Aorta (tissue), 5 donors: ENCODE results near the gene PARD6A. TPM values are rescaled to one million over a fixed set of nuclear protein-coding genes. Genes with fewer than 3 reads are reported as not detected.
"Not testable (repeated sequence)": the region's sequence is repeated elsewhere in the genome, so short reads cannot be mapped to it uniquely, and the experiment has no call there.

Experiments used
- ATAC-seq: fragments of 200-7000 bp; cut with Tn5 transposase; one replicate; pipeline ENCODE4 v1.9.1; 2022; ENCODE audit warnings: moderate library complexity; ENCODE audit not compliant: low FRiP score
- DNase-seq, 2 donors: peaks; one replicate each; pipeline ENCODE4 v3.0.0-alpha.2; 2020
- H3K27ac ChIP-seq, 2 donors: one replicate each; pipeline ENCODE4 v1.5.1; 2013; ENCODE audit warnings: low read length in 2 of 2, mild to moderate bottlenecking in 2 of 2, moderate library complexity in 2 of 2, control low read depth in 1 of 2, inconsistent platforms in 1 of 2, low read depth in 1 of 2
- H3K27me3 ChIP-seq, 2 donors: one replicate each; pipeline ENCODE4 v1.6.1; 2013; ENCODE audit warnings: control low read depth in 1 of 2, low read length in 1 of 2, mild to moderate bottlenecking in 1 of 2, moderate library complexity in 1 of 2; ENCODE audit not compliant: insufficient read depth in 2 of 2, control insufficient read depth in 1 of 2
- H3K36me3 ChIP-seq, 2 donors: one replicate each; pipeline ENCODE4 v1.6.1; 2013; ENCODE audit warnings: control low read depth in 1 of 2, low read length in 1 of 2, mild to moderate bottlenecking in 1 of 2; ENCODE audit not compliant: insufficient read depth in 2 of 2, control insufficient read depth in 1 of 2
- H3K4me1 ChIP-seq, 2 donors: one replicate each; pipeline ENCODE4 v1.6.1; 2013; ENCODE audit warnings: low read length in 2 of 2, control low read depth in 1 of 2, mild to moderate bottlenecking in 1 of 2, moderate library complexity in 1 of 2; ENCODE audit not compliant: insufficient read depth in 2 of 2, control insufficient read depth in 1 of 2
- H3K4me3 ChIP-seq, 2 donors: one replicate each; pipeline ENCODE4 v1.5.1; 2013; ENCODE audit warnings: low read length in 2 of 2, control low read depth in 1 of 2, mild to moderate bottlenecking in 1 of 2
- H3K9me3 ChIP-seq: one replicate; pipeline ENCODE4 v1.6.1; 2013; ENCODE audit warnings: mild to moderate bottlenecking, low read length; ENCODE audit not compliant: control insufficient read depth
- WGBS, 2 donors: extraction: QIAGEN DNeasy Blood & Tissue Kit; methylation state at CpG; one replicate each; pipeline ENCODE4 v1.1.7; 2013; 5-methylcytosine and 5-hydroxymethylcytosine counted together
- intact Hi-C, 2 donors: fragments of 100-400 bp; cut with DNase I; formaldehyde crosslinking; loops; one replicate each; pipeline versions ENCODE4 v1.14.2 to v1.15.0; 2022
- polyA plus RNA-seq, 2 donors: library from polyadenylated mRNA; stranded (reverse); fragments of 200-250 nt; gene quantifications; one replicate each; pipeline ENCODE4 v1.2.3, GENCODE V29; 2013
- total RNA-seq, 2 donors: library from RNA; stranded (reverse); fragmentation: NEBNext Ultra II Directional; extraction: Animal tissue kit (Norgen Biotek cat#: 25700); gene quantifications; one replicate each; pipeline ENCODE4 v1.2.1, GENCODE V29; 2021
- donor health status: healthy with polysubstance abuse.
- donor health status: Bipolar disorder and iron deficiency.
- donor health status: DM: no; HTN: no; CAD: no.
- donor health status: DM: no; HTN: no; CAD: no.
- donor health status: DM: yes; HTN: yes; CAD: no.

PARD6A gene
- total and polyA plus RNA-seq, 4 donors = 3.9 to 7.8 (median 5.6) TPM

DNA sequence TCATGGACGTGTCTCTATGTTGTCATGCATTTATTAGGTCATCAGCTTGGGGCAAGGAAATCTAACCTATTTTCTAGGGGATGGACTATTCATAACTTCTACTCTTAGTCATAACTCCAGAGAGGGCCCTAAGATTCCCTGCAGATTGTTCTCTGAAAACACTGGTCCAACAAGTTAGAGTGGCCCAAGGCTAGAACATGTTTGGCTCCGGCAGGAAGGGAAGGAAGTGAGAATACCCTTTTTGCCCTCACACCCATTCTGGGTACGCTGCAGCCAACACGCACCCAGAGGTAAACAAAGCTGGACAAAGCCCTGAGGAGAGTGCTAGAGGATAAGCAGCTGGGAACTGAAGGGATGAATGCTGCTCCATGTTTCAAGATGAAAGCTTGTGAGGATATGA, 15.8 kb downstream of the PARD6A start:
- Histone ChIP-seq H3K36me3 (no peaks in the 10 kb centered on the region), H3K4me3 (no peak overlapping the region), H3K9me3 (no peaks in the 10 kb centered on the region), H3K27ac (no peak overlapping the region), H3K4me1 (no peaks in the 10 kb centered on the region), H3K27me3 (no peaks in the 10 kb centered on the region)
- ATAC-seq (no peak), DNase-seq (no peak)
- intact Hi-C loops = no loop called here
- 92% methylated on average over 4 of the region's 4 CpGs for WGBS, 2 donors

DNA sequence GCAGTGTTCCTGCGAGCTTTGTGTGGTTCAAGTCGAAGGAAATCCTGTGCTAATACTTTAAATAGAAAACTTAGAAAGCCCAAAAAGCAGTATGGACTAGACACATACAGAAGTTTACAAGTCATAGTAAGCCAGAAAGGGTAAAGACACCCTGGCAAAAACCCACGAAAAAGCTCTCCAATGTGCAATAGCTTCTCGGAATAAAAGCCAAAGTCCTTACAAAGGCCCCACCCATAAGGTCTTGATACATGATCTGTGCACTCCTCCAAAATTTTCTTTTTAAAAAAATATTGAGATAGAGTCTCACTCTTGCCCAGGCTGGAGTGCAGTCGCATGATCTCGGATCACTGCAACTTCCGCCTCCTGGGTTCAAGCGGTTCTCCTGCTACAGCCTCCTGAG, 16.2 kb downstream of the PARD6A start:
- Histone ChIP-seq H3K4me1 (no peaks in the 10 kb centered on the region), H3K4me3 (no peak overlapping the region), H3K27ac (no peak overlapping the region), H3K27me3 (no peaks in the 10 kb centered on the region), H3K9me3 (no peaks in the 10 kb centered on the region), H3K36me3 (no peaks in the 10 kb centered on the region)
- WGBS, 2 donors = 81 to 84% methylated on average over 8 of the region's 8 CpGs
- DNase-seq = no peak
- intact Hi-C loops = no loop called here
- no peak for ATAC-seq

DNA sequence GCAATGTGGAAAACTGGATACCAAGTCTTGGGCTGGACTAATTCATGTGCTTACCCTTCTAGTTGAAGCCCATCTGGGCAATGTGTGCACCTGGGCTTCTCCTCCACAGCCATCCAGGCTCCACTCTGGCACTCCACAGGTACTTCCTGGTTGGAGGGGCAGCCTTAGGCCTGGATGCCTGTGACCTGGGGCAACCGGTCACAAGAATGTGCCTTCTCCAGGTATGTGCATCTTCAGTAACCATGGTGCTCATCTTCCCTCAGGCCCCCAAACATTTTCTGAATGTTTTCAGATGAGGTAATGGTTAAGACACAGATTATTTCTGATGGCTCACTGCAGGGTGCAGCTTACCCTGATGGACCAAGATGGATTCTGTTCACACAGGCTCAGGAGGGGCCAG, 17.0 kb downstream of the PARD6A start:
- Histone ChIP-seq H3K4me1 (no peaks in the 10 kb centered on the region), H3K4me3 (no peak overlapping the region), H3K27me3 (no peaks in the 10 kb centered on the region), H3K9me3 (no peaks in the 10 kb centered on the region), H3K27ac (no peak overlapping the region), H3K36me3 (peaks cover 0 to under 1% of the 10 kb centered on the region in 2 donors)
- intact Hi-C loops = no loop called here
- DNase-seq (no peak), ATAC-seq (no peak)
- 97 to 100% methylated on average over 1 of the region's 1 CpG for whole genome bisulfite sequencing, 2 donors

GRCh38 chr16:67678354-67679023, 17.7 kb downstream of the PARD6A start:
- intact Hi-C loops = no loop called here
- Histone ChIP-seq H3K9me3 (no peaks in the 10 kb centered on the region), H3K27me3 (no peaks in the 10 kb centered on the region), H3K4me1 (no peaks in the 10 kb centered on the region), H3K27ac (no peak overlapping the region), H3K36me3 (peaks cover under 1 to 1% of the 10 kb centered on the region in 2 donors), H3K4me3 (no peak overlapping the region)
- ATAC-seq (no peak), DNase-seq (no peak)
- 89 to 90% methylated on average over 12 of the region's 12 CpGs for WGBS, 2 donors

GRCh38 chr16:67679935-67680897, 19.5 kb downstream of the PARD6A start:
- Histone ChIP-seq H3K27me3 (no peaks in the 10 kb centered on the region), H3K9me3 (no peaks in the 10 kb centered on the region), H3K4me3 (no peak overlapping the region), H3K36me3 (peaks cover 2 to 6% of the 10 kb centered on the region in 2 donors), H3K4me1 (no peaks in the 10 kb centered on the region), H3K27ac (no peak overlapping the region)
- 92% methylated on average over 10 of the region's 10 CpGs for WGBS, 2 donors
- intact Hi-C loops = no loop called here
- ATAC-seq (no peak), DNase-seq (no peak)

- no peaks in the 10 kb centered on the region for H3K27me3 ChIP-seq
- DNase-seq = no peak
- intact Hi-C loops = no loop called here
- 93 to 96% methylated on average over 4 of the region's 4 CpGs for WGBS, 2 donors
- H3K36me3 ChIP-seq = peaks cover 2 to 6% of the 10 kb centered on the region in 2 donors
- ATAC-seq = no peak
- no peaks in the 10 kb centered on the region for H3K4me1 ChIP-seq
- H3K4me3 ChIP-seq = no peak overlapping the region
- H3K27ac ChIP-seq = no peak overlapping the region
- H3K9me3 ChIP-seq = no peaks in the 10 kb centered on the region
Observed at GRCh38 chr16:67683767-67684166, 23.0 kb downstream of the PARD6A start.

GRCh38 chr16:67685388-67686112, 24.8 kb downstream of the PARD6A start:
- no peaks in the 10 kb centered on the region for H3K27me3 ChIP-seq
- H3K4me3 ChIP-seq = no peak overlapping the region
- DNase-seq (no peak), ATAC-seq (peak; percentile 15)
- no peak overlapping the region for H3K27ac ChIP-seq
- H3K9me3 ChIP-seq = no peaks in the 10 kb centered on the region
- 87% methylated on average over 17 of the region's 17 CpGs for WGBS, 2 donors
- intact Hi-C loops = no loop called here
- H3K4me1 ChIP-seq = no peaks in the 10 kb centered on the region
- H3K36me3 ChIP-seq = peaks cover 2 to 6% of the 10 kb centered on the region in 2 donors

DNA sequence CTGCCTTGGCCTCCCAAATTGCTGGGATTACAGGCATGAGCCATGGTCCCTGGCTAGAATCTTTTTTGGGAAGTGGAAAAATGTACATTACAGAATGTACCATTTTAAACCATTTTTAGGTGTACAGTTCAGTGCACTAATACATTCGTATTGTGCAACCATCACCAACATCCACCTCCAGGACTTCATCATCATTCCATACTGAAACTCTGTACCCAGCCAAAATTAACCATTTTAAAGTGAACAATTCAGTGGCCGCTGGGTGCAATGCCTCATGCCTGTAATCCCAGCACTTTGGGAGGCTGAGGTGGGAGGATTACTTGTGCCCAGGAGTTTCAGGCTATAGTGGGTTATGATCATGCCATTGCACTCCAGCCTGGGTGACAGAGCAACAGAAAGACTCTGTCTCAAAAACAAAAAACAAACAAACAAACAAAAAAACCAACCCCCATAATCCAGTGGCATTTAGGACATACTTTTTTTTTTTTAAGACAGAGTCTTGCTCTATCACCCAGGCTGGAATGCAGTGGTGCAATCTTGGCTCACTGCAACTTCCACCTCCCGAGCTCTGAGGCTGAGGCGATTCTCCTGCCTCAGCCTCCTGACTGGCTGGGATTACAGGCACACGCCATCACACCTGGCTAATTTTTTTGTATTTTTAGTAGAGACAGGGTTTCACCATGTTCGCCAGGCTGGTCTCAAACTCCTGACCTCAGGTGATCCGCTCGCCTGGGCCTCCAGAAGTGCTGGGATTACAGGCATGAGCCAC, 32.9 kb downstream of the PARD6A start:
- intact Hi-C loops, ATAC-seq: not testable (repeated sequence)
- 93 to 96% methylated on average over 8 of the region's 8 CpGs for WGBS, 2 donors

More for the DNA sequence above, 32.9 kb downstream of the PARD6A start:
- not testable (repeated sequence) for H3K9me3 ChIP-seq, H3K4me3 ChIP-seq, H3K36me3 ChIP-seq, H3K27ac ChIP-seq, DNase-seq, H3K4me1 ChIP-seq, H3K27me3 ChIP-seq
